Testis (tissue), 2 donors: ENCODE results near the gene LAMTOR2.
"Not testable (repeated sequence)": the region's sequence is repeated elsewhere in the genome, so short reads cannot be mapped to it uniquely, and the experiment has no call there.

ENCODE experiments used
- CTCF ChIP-seq, 3 experiments: fragments of 450-650 bp in 2 of 3; fragments of 200-600 bp in 1 of 3; sonication (generic) in 1 of 3; IDR thresholded peaks; one replicate each; pipeline ENCODE4 v1.5.1; 2016 to 2019; ENCODE audit warnings: antibody characterized with exemption in 3 of 3, mild to moderate bottlenecking in 2 of 3, moderate library complexity in 1 of 3
- POLR2A ChIP-seq: fragments of 450-650 bp; IDR thresholded peaks from one replicate; pipeline ENCODE4 v1.6.1; 2017; ENCODE audit warnings: antibody characterized with exemption, mild to moderate bottlenecking, moderate library complexity

- TF ChIP-seq CTCF (IDR thresholded peaks at IDR 0.05); POLR2A: not testable (repeated sequence)
Measured at GRCh38 chr1:156034991-156035390, 19.6 kb upstream of the LAMTOR2 start.
